HG02852 (cell line): ENCODE measurements around the gene SDR42E1.
"Not testable (repeated sequence)": the region's sequence is repeated elsewhere in the genome, so short reads cannot be mapped to it uniquely, and the experiment has no call there.

Experiments
- ATAC-seq: cut with Tn5 transposase; IDR thresholded peaks from one replicate; pipeline ENCODE4 v1.9.1; 2021; ENCODE audit warnings: mild to moderate bottlenecking, moderate library complexity; ENCODE audit not compliant: unreplicated experiment

The SDR42E1 gene

GRCh38 chr16:82006036-82006435 lies 5.2 kb downstream of the SDR42E1 start:
- no peak for ATAC-seq

GRCh38 chr16:82005027-82005830 lies 6.0 kb downstream of the SDR42E1 start:
- ATAC-seq, result no peak

GRCh38 chr16:82004601-82005000 lies 6.7 kb downstream of the SDR42E1 start:
- ATAC-seq, result no peak

GRCh38 chr16:82002831-82003230 lies 8.4 kb downstream of the SDR42E1 start:
- no peak for ATAC-seq

- ATAC-seq, result no peak
These were observed 13.5 kb downstream of the SDR42E1 start for GRCh38 chr16:81997738-81998137.

- no peak for ATAC-seq
These were observed 14.4 kb downstream of the SDR42E1 start for GRCh38 chr16:81996664-81997509.

- no peak for ATAC-seq
These were observed 15.6 kb downstream of the SDR42E1 start for GRCh38 chr16:81995651-81996050.

- ATAC-seq, result no peak
These were observed 16.8 kb downstream of the SDR42E1 start for GRCh38 chr16:81994485-81994884.

- no peak for ATAC-seq
These were observed 18.4 kb downstream of the SDR42E1 start for GRCh38 chr16:81992859-81993258.

GRCh38 chr16:81987706-81988105 lies 23.6 kb downstream of the SDR42E1 start:
- no peak for ATAC-seq

- ATAC-seq, result no peak
These were observed 24.1 kb downstream of the SDR42E1 start for GRCh38 chr16:81987121-81987520.

- ATAC-seq, result not testable (repeated sequence)
These were observed 33.8 kb downstream of the SDR42E1 start for GRCh38 chr16:81977335-81977942.

GRCh38 chr16:81975637-81976036 lies 35.6 kb downstream of the SDR42E1 start:
- ATAC-seq, result no peak

- ATAC-seq, result no peak
These were observed 37.5 kb downstream of the SDR42E1 start for GRCh38 chr16:81973737-81974136.

GRCh38 chr16:81971853-81972252 lies 39.4 kb downstream of the SDR42E1 start:
- no peak for ATAC-seq

- no peak for ATAC-seq
These were observed 43.9 kb downstream of the SDR42E1 start for GRCh38 chr16:81967358-81967757.

GRCh38 chr16:81964808-81965207 lies 46.5 kb downstream of the SDR42E1 start:
- no peak for ATAC-seq

- ATAC-seq, result no peak
These were observed 54.9 kb downstream of the SDR42E1 start for GRCh38 chr16:81956213-81956948.

GRCh38 chr16:81951564-81951963 lies 59.7 kb downstream of the SDR42E1 start:
- ATAC-seq, result no peak

- ATAC-seq, result no peak
These were observed 65.1 kb downstream of the SDR42E1 start for GRCh38 chr16:81946206-81946605.

- ATAC-seq, result no peak
These were observed 65.6 kb downstream of the SDR42E1 start for GRCh38 chr16:81945665-81946064.
